ENCODE data around the gene COQ3.

The COQ3 gene

GRCh38 chr6:99331531-99331930 lies 62.5 kb downstream of the COQ3 start:
- no peaks in the 10 kb centered on the region for H3K27me3 ChIP-seq (ENCODE audit: low read depth, low read length)
- no peaks in the 10 kb centered on the region for H4K20me1 ChIP-seq (ENCODE audit: insufficient read depth, low read length)
- H3K27ac ChIP-seq (ENCODE audit: low read length) = peak overlapping the region; percentile 99
- H3K4me3 ChIP-seq (ENCODE audit: low read length) = no peak overlapping the region
- peak overlapping the region; percentile 64; the same call in 1 of the 2 replicates for H3K9ac ChIP-seq (ENCODE audit: low read length)
- H3K4me1 ChIP-seq (ENCODE audit: low read length) = peaks cover 66% of the 10 kb centered on the region
- H2AFZ ChIP-seq (ENCODE audit: low read depth, low read length) = no peak overlapping the region
- H3K79me2 ChIP-seq (ENCODE audit: low read length) = no peaks in the 10 kb centered on the region
- H3K36me3 ChIP-seq (replicated peaks; ENCODE audit: low read depth, low read length) = no peaks in the 10 kb centered on the region
- H3K4me2 ChIP-seq (ENCODE audit: low read length) = peak overlapping the region; percentile 82; the same call in 1 of the 2 replicates
- TF ChIP-seq EZH2phosphoT487 (IDR thresholded peaks at IDR 0.05; ENCODE audit: low read depth) = no peak
- TF ChIP-seq, protein P1, sequence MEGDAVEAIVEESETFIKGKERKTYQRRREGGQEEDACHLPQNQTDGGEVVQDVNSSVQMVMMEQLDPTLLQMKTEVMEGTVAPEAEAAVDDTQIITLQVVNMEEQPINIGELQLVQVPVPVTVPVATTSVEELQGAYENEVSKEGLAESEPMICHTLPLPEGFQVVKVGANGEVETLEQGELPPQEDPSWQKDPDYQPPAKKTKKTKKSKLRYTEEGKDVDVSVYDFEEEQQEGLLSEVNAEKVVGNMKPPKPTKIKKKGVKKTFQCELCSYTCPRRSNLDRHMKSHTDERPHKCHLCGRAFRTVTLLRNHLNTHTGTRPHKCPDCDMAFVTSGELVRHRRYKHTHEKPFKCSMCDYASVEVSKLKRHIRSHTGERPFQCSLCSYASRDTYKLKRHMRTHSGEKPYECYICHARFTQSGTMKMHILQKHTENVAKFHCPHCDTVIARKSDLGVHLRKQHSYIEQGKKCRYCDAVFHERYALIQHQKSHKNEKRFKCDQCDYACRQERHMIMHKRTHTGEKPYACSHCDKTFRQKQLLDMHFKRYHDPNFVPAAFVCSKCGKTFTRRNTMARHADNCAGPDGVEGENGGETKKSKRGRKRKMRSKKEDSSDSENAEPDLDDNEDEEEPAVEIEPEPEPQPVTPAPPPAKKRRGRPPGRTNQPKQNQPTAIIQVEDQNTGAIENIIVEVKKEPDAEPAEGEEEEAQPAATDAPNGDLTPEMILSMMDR (IDR thresholded peaks at IDR 0.05; ENCODE audit: low read depth, low read length) = no peak
- no peaks in the 10 kb centered on the region for H3K9me3 ChIP-seq (ENCODE audit: insufficient read depth, low read length)

DNA sequence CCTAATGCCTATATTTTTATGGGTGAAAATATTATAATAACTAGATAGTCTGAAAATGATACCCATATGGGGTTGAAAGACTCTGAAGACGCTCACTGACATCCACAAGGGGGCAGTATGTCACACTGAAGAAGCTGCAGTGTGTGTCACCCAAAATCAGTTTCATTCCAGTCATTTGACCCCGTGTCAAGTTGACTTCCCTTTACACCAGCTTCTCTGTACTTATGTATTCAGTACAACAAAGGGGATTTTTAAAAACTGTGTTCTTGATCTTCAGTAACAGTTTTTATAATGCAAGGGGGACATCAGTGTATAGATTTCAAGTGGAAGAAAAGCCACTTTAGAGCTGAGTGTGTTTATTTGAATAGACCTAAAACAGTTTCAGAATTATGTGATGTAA lies 63.8 kb downstream of the COQ3 start:
- no peaks in the 10 kb centered on the region for H3K79me2 ChIP-seq (ENCODE audit: low read length)
- peak overlapping the region; percentile 82 for H3K4me2 ChIP-seq (ENCODE audit: low read length)
- H2AFZ ChIP-seq (ENCODE audit: low read depth, low read length) = peak overlapping the region; percentile 77
- H3K27me3 ChIP-seq (ENCODE audit: low read depth, low read length) = no peaks in the 10 kb centered on the region
- H3K9ac ChIP-seq (ENCODE audit: low read length) = peak overlapping the region; percentile 54; the same call in 1 of the 2 replicates
- peak overlapping the region; percentile 99 for H3K27ac ChIP-seq (ENCODE audit: low read length)
- H3K4me1 ChIP-seq (ENCODE audit: low read length) = peaks cover 61% of the 10 kb centered on the region
- H4K20me1 ChIP-seq (ENCODE audit: insufficient read depth, low read length) = no peaks in the 10 kb centered on the region
- TF ChIP-seq EZH2phosphoT487 (IDR thresholded peaks at IDR 0.05; ENCODE audit: low read depth) = no peak
- TF ChIP-seq, protein P1 (IDR thresholded peaks at IDR 0.05; ENCODE audit: low read depth, low read length) = peak; percentile 74
- no peaks in the 10 kb centered on the region for H3K36me3 ChIP-seq (replicated peaks; ENCODE audit: low read depth, low read length)
- H3K4me3 ChIP-seq (ENCODE audit: low read length) = peak overlapping the region; percentile 61
- no peaks in the 10 kb centered on the region for H3K9me3 ChIP-seq (ENCODE audit: insufficient read depth, low read length)

DNA sequence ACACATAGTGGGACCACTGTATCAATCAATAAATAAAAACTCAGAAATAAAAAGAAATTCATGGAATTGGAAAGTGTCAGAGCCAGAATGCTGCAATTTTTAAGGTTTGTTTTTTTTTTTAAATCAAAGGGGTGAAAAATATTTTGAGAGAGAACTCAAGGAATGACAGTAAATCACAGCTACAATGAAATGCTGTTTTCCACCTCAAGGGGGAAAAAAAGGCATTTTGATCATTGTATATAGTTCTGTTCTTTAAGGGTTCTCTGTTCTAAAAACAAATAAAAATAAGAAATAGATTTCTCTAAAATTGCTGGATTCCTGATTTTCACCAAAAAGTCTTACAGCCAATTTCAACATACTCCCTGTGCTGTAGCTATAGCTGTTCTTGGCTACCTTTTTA lies 69.0 kb downstream of the COQ3 start:
- Histone ChIP-seq H3K4me1 (ENCODE audit: low read length) (peaks cover 12% of the 10 kb centered on the region), H2AFZ (ENCODE audit: low read depth, low read length) (no peak overlapping the region), H3K79me2 (ENCODE audit: low read length) (no peaks in the 10 kb centered on the region), H3K9ac (ENCODE audit: low read length) (no peak overlapping the region), H4K20me1 (ENCODE audit: insufficient read depth, low read length) (no peaks in the 10 kb centered on the region), H3K9me3 (ENCODE audit: insufficient read depth, low read length) (no peaks in the 10 kb centered on the region), H3K36me3 (replicated peaks; ENCODE audit: low read depth, low read length) (no peaks in the 10 kb centered on the region), H3K4me3 (ENCODE audit: low read length) (no peak overlapping the region), H3K4me2 (ENCODE audit: low read length) (no peak overlapping the region), H3K27me3 (ENCODE audit: low read depth, low read length) (no peaks in the 10 kb centered on the region), H3K27ac (ENCODE audit: low read length) (no peak overlapping the region)
- TF ChIP-seq EZH2phosphoT487 (IDR thresholded peaks at IDR 0.05; ENCODE audit: low read depth) = no peak
- TF ChIP-seq, protein P1 (IDR thresholded peaks at IDR 0.05; ENCODE audit: low read depth, low read length) = no peak
